OCI-LY1 (cell line): ENCODE measurements around the gene TMCC2.

Experiments used
- H2AFZ ChIP-seq: fragments of 200-600 bp; sonication (generic), shearing (Covaris generic); 2 replicates; pipeline ENCODE4 v1.6.0; 2014; ENCODE audit warnings: antibody characterized with exemption, mild to moderate bottlenecking, low read length
- H3F3A ChIP-seq: fragments of 200-600 bp; sonication (generic), shearing (Covaris generic); 2 replicates; pipeline ENCODE4 v1.6.0; 2014; ENCODE audit warnings: mild to moderate bottlenecking, antibody characterized with exemption, low read length, moderate library complexity; ENCODE audit not compliant: insufficient read depth
- H3K27ac ChIP-seq: fragments of 200-600 bp; sonication (generic); 2 replicates; pipeline ENCODE4 v1.5.1; 2014; ENCODE audit warnings: low read length, mixed run types, mild to moderate bottlenecking, low read depth; ENCODE audit not compliant: poor library complexity, severe bottlenecking
- H3K27me3 ChIP-seq: fragments of 200-600 bp; sonication (generic); 2 replicates; pipeline ENCODE4 v1.6.0; 2014; ENCODE audit warnings: antibody characterized with exemption, mild to moderate bottlenecking, low read length, moderate library complexity; ENCODE audit not compliant: insufficient read depth
- H3K36me3 ChIP-seq: fragments of 200-600 bp; sonication (generic); 2 replicates; pipeline ENCODE4 v1.6.1; 2014; ENCODE audit warnings: mild to moderate bottlenecking, antibody characterized with exemption, low read length, moderate library complexity, mixed read lengths; ENCODE audit not compliant: insufficient read depth
- H3K4me1 ChIP-seq: fragments of 200-600 bp; sonication (generic); 2 replicates; pipeline ENCODE4 v1.5.1; 2014; ENCODE audit warnings: mild to moderate bottlenecking, low read length, moderate library complexity; ENCODE audit not compliant: insufficient read depth, severe bottlenecking
- H3K4me2 ChIP-seq: fragments of 200-600 bp; sonication (generic), shearing (Covaris generic); 2 replicates; pipeline ENCODE4 v1.6.1; 2014; ENCODE audit warnings: low read length
- H3K4me3 ChIP-seq: fragments of 200-600 bp; sonication (generic); 2 replicates; pipeline ENCODE4 v1.5.1; 2014; ENCODE audit warnings: low read length, low read depth, mild to moderate bottlenecking, mixed read lengths; ENCODE audit not compliant: poor library complexity, severe bottlenecking
- H3K79me2 ChIP-seq: fragments of 200-600 bp; shearing (Covaris generic); 2 replicates; pipeline ENCODE4 v1.6.1; 2016; ENCODE audit warnings: mixed run types, low read length, mixed read lengths; ENCODE audit not compliant: insufficient read depth
- H3K9ac ChIP-seq: fragments of 200-600 bp; sonication (generic), shearing (Covaris generic); 2 replicates; pipeline ENCODE4 v1.6.1; 2014; ENCODE audit warnings: mild to moderate bottlenecking, low read length, mixed read lengths
- H3K9me2 ChIP-seq: fragments of 200-600 bp; sonication (generic), shearing (Covaris generic); 2 replicates; pipeline ENCODE4 v1.6.1; 2014; ENCODE audit warnings: low read depth, mild to moderate bottlenecking, low read length, mixed read lengths
- H3K9me3 ChIP-seq: fragments of 200-600 bp; shearing (Covaris generic); 2 replicates; pipeline ENCODE4 v1.6.1; 2014; ENCODE audit warnings: low read length, mixed read lengths
- H4K20me1 ChIP-seq: fragments of 200-600 bp; sonication (generic), shearing (Covaris generic); 2 replicates; pipeline ENCODE4 v1.6.0; 2016; ENCODE audit warnings: mild to moderate bottlenecking, low read length; ENCODE audit not compliant: insufficient read depth
- CTCF ChIP-seq: fragments of 200-600 bp; sonication (generic), shearing (Covaris generic); IDR thresholded peaks from 2 replicates; pipeline ENCODE4 v1.5.1; 2017; ENCODE audit warnings: mild to moderate bottlenecking, antibody characterized with exemption, low read length, moderate library complexity, mixed read lengths
- EZH2 ChIP-seq: fragments of 200-600 bp; sonication (generic), shearing (Covaris generic); IDR thresholded peaks from 2 replicates; pipeline ENCODE4 v1.8.0; 2017; ENCODE audit warnings: borderline replicate concordance, mixed run types, mild to moderate bottlenecking, antibody characterized with exemption, low read length, moderate library complexity, mixed read lengths

TMCC2 gene

GRCh38 chr1:205270764-205271163 lies 43.0 kb downstream of the TMCC2 start:
- H2AFZ ChIP-seq = no peak overlapping the region
- TF ChIP-seq CTCF (no peak), EZH2 (no peak)
- no peaks in the 10 kb centered on the region for H4K20me1 ChIP-seq
- H3K9me2 ChIP-seq = no peaks in the 10 kb centered on the region
- no peaks in the 10 kb centered on the region for H3K9me3 ChIP-seq
- H3K79me2 ChIP-seq = no peaks in the 10 kb centered on the region
- H3K36me3 ChIP-seq = no peaks in the 10 kb centered on the region
- peaks cover 23% of the 10 kb centered on the region for H3K4me1 ChIP-seq
- H3K27me3 ChIP-seq = no peaks in the 10 kb centered on the region; the same call in 1 of the 2 replicates
- no peak overlapping the region for H3K9ac ChIP-seq
- H3F3A ChIP-seq = no peaks in the 10 kb centered on the region
- no peak overlapping the region for H3K4me3 ChIP-seq
- no peak overlapping the region for H3K27ac ChIP-seq
- no peak overlapping the region for H3K4me2 ChIP-seq

- Histone ChIP-seq H3K27ac (no peak overlapping the region), H3K9me3 (no peaks in the 10 kb centered on the region), H4K20me1 (no peaks in the 10 kb centered on the region), H3K9ac (no peak overlapping the region), H3K9me2 (no peaks in the 10 kb centered on the region), H3K4me3 (no peak overlapping the region), H3F3A (no peaks in the 10 kb centered on the region), H3K4me2 (no peak overlapping the region), H3K27me3 (no peaks in the 10 kb centered on the region; the same call in 1 of the 2 replicates), H3K36me3 (no peaks in the 10 kb centered on the region), H3K4me1 (peaks cover 28% of the 10 kb centered on the region), H2AFZ (no peak overlapping the region), H3K79me2 (no peaks in the 10 kb centered on the region)
- TF ChIP-seq EZH2 = no peak
- TF ChIP-seq CTCF = no peak
Measured at GRCh38 chr1:205271277-205271676, 43.5 kb downstream of the TMCC2 start.

- TF ChIP-seq CTCF = no peak
- TF ChIP-seq EZH2 = no peak
- Histone ChIP-seq H3K27ac (no peak overlapping the region), H3K9me3 (no peaks in the 10 kb centered on the region), H3K27me3 (no peaks in the 10 kb centered on the region; the same call in 1 of the 2 replicates), H3K36me3 (no peaks in the 10 kb centered on the region), H3K9me2 (no peaks in the 10 kb centered on the region), H3F3A (no peaks in the 10 kb centered on the region), H3K9ac (no peak overlapping the region), H2AFZ (no peak overlapping the region), H3K79me2 (no peaks in the 10 kb centered on the region), H4K20me1 (no peaks in the 10 kb centered on the region), H3K4me1 (peaks cover 33% of the 10 kb centered on the region), H3K4me2 (no peak overlapping the region), H3K4me3 (no peak overlapping the region)
Measured at GRCh38 chr1:205271745-205272144, 44.0 kb downstream of the TMCC2 start.
